NB4 (cell line): Measurements from ENCODE around the gene CSRNP3.

ENCODE experiments used
- DNase-seq: peaks from one replicate; pipeline ENCODE4 v3.0.0; 2010; ENCODE audit warnings: low read depth
- H3K4me3 ChIP-seq: one replicate; pipeline ENCODE4 v1.5.1; 2011; ENCODE audit warnings: mild to moderate bottlenecking, low read depth, low read length, moderate library complexity
- MYC ChIP-seq: IDR thresholded peaks from 2 replicates; pipeline ENCODE4 v1.6.1; 2011; ENCODE audit warnings: low read depth, low read length
- POLR2A ChIP-seq: IDR thresholded peaks from 2 replicates; pipeline ENCODE4 v1.6.1; 2011; ENCODE audit warnings: mild to moderate bottlenecking; ENCODE audit not compliant: insufficient read length; ENCODE audit errors: extremely low read depth
- TF ChIP-seq, protein P1 (sequence below): IDR thresholded peaks from 2 replicates; pipeline ENCODE4 v1.6.1; 2011; ENCODE audit warnings: low read depth, low read length
- TF ChIP-seq, protein P2 (sequence below): IDR thresholded peaks from one replicate; pipeline ENCODE4 v1.5.1; 2012; ENCODE audit warnings: low read depth, low read length

Gene CSRNP3

DNA sequence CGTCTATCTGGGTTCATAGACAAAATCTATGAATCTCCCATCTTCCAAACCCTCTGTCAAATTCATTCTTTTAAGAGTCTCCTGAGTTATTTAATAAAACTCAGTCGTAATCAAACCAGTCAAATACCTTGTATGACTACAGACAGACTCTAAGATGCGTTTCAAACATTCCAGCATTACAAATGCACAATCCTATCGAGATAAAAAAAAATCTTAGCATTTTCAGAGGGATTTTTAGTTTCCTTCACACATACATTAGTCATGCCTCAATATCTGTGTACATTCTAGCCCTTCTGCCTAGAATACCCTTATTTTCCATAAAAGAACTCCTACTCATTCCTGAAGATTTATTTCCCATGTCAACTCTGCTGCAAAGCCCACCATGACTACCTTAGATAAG is 96.5 kb downstream of the CSRNP3 start:
- TF ChIP-seq, protein P1, sequence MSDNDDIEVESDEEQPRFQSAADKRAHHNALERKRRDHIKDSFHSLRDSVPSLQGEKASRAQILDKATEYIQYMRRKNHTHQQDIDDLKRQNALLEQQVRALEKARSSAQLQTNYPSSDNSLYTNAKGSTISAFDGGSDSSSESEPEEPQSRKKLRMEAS = no peak
- TF ChIP-seq, protein P2, sequence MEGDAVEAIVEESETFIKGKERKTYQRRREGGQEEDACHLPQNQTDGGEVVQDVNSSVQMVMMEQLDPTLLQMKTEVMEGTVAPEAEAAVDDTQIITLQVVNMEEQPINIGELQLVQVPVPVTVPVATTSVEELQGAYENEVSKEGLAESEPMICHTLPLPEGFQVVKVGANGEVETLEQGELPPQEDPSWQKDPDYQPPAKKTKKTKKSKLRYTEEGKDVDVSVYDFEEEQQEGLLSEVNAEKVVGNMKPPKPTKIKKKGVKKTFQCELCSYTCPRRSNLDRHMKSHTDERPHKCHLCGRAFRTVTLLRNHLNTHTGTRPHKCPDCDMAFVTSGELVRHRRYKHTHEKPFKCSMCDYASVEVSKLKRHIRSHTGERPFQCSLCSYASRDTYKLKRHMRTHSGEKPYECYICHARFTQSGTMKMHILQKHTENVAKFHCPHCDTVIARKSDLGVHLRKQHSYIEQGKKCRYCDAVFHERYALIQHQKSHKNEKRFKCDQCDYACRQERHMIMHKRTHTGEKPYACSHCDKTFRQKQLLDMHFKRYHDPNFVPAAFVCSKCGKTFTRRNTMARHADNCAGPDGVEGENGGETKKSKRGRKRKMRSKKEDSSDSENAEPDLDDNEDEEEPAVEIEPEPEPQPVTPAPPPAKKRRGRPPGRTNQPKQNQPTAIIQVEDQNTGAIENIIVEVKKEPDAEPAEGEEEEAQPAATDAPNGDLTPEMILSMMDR = no peak
- TF ChIP-seq MYC = no peak
- no peak for TF ChIP-seq POLR2A
- H3K4me3 ChIP-seq = no peak overlapping the region
- no peak for DNase-seq

DNA sequence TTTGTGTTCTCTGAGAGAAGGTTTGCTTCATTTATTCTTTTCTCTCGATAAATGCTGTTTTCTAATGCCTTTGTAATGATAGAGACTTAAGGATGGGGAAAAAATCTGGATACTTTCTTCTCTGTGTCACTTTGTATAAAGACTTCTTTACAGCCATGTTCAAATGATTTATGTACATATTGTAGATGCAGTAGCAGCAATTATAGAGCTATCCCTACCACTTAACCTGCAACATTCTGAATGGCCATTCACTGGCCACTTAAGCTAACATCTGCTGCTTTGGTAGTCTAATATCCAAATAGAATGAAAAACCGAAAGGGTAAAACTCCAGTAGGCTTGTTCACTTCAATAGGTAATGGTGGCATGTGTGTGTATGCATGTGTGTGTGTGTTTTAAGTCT is 97.8 kb downstream of the CSRNP3 start:
- no peak for DNase-seq
- H3K4me3 ChIP-seq = no peak overlapping the region
- TF ChIP-seq, protein P2 = no peak
- TF ChIP-seq MYC = no peak

DNA sequence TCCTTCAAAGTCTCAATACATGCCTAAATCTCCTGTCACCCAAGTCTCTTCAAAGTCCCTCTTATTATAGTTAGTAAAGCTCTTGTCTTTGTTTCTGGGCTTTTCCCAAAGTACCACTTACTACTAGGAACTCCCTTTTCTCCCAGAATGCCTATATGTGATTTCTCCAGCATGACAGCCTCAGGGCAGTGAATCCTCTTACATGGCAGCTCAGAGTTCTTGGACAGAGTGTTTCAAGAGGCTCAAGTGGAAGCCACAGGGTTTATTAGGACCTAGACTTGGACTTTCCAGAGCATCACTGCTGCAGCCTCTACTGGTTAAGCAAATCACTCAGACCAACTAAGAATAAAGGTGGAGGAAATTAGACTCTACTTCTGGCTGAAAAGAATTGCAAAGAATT is 98.9 kb downstream of the CSRNP3 start:
- DNase-seq = no peak
- TF ChIP-seq MYC (no peak), POLR2A (no peak)
- TF ChIP-seq, protein P2 = no peak
- TF ChIP-seq, protein P1 = no peak

DNA sequence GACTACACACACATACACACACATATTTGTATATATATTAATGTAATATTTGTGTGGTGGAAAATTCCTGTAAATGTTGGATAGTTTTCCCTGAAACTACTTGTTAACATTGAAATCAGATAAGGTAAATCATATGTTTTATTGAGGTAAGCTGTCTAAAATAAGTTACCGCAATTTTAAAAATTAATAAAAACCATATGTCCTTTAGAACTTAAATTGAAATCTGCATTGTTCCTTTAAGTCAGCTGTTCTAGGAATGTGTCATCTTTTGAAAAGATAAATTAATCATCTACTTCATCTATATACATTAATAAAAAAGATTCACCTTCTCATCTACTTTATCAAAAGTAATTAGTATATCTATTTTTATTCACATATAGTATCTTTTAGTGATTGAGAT is 102.0 kb downstream of the CSRNP3 start:
- TF ChIP-seq, protein P2 = no peak
- TF ChIP-seq MYC = no peak
- TF ChIP-seq, protein P1 = no peak
- no peak for TF ChIP-seq POLR2A
- DNase-seq = no peak
- H3K4me3 ChIP-seq = no peak overlapping the region

More for the DNA sequence above, 98.9 kb downstream of the CSRNP3 start:
- no peak overlapping the region for H3K4me3 ChIP-seq

DNA sequence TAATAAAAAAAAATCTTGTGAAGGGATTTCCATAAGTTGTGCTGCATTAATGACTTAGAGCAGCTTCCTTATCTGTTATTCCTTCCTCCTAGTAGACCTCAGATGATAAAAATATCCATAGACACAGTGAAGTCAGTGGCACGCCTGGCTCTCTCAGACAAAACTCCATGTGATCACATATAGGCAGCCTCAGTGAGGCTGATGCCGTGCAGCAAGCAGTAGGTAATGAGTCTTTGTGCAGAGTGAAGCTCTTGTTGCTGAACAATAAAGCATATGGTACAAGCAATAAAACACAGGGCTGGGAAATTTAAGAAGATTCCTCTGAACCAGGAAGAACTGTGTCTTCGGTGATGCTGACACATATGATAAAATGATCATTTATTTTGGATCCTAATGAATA is 102.7 kb downstream of the CSRNP3 start:
- no peak overlapping the region for H3K4me3 ChIP-seq
- DNase-seq = no peak
- TF ChIP-seq POLR2A (no peak), MYC (no peak)
- TF ChIP-seq, protein P2 = no peak
- TF ChIP-seq, protein P1 = no peak
